Measurements from ENCODE around the gene PARD3.

The PARD3 gene

DNA sequence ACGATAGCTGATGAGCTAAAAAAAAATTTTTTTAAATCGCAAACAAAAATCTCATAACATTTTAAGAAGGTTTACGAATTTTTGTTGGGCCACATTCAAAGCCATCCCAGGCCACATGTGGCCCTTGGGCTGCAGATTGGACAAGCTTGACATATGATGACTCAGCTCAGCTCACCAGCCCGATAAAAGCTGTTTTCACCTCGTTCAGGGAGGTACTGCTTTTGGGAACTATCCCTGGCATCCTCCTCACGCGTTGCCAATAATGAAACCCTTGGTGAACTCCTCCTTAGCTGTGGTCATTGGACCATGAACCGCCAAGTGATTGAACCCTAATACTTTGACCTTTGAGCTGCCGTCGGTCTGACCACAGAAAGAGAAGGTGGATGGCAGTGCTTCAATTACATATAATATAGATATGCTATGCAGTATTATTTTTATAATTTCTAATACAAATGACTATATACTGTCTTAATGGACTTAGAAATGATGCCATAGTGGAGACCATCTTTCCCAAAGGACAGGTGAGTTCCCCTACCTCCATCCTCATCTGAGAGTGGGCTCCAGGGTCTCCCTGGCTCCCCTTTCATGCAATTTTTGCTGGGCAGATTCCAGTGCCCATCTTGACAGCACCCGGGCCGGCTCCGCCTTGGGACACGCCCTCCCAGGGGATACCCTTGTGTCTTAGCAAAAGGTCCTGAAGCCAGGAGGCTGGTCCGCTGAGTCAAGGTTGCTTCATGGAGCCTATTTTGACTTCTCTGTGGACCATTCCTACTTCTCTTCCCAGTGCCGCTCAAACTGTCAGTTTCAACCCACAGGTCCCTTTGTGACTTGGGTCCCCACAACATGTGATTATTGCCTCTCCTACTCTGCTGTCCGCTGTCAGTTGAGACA is 707.2 kb downstream of the PARD3 start:
- DNase-seq (ENCODE audit: low read depth, low spot score), result no peak

DNA sequence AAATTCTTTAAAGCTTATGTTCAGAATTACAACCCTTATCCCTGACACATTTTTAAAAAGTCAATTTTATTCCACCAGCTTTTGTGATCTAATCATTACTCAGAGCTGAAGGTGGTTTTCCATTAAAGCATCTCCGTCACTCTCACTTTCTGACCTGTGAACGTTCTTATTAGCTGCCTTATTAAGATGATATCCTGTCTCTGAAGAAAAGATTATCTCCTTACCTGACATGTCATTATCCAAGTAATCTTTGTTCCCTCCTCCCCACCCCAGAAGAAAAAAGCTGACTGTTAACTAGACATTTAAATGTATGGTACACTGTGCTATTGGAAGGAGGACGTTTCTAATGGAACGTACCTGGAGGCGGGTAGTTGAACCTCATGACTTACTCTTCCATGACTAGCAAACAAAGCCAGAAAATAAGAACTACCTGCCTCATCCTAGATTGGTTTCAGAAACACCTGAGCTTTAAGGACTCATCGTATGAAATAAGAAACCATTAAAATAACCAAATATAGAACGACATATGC is 708.7 kb downstream of the PARD3 start:
- DNase-seq (ENCODE audit: low read depth, low spot score), result no peak

DNA sequence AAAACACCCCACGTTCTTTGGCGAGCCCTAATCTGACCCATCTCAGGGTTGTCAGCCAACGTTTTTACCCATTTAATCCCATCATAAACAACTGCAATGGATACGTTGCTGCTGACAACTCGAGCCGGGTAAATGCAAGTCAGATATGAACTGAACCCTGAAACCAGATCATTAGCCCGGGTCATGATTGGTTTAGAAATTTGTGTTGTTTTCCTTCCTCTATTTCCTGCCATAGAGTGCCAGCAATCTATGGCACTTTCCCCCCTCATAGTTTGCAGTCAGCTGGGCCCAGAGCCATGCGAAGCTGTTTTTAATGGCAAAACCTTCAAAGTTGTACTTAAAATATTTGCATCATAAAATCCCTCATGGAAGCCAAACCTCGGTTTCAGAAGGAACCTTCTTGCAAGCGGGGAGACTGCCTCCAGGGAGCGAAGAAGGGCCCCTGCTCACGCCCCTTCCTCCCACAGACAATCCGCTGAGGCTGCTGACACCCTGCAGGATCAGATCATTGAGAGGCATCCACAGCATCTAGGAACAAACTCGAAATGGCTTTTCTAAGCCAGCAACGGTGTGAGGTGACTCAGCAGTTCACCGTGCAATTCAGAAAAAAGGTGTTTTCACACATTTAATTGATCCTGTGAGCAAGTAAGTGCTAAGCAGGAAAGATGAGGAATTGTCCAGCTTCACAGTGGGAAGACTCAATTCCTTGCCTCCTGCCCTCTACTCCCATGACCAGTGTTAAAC is 710.1 kb downstream of the PARD3 start:
- DNase-seq (ENCODE audit: low read depth, low spot score), result no peak

DNA sequence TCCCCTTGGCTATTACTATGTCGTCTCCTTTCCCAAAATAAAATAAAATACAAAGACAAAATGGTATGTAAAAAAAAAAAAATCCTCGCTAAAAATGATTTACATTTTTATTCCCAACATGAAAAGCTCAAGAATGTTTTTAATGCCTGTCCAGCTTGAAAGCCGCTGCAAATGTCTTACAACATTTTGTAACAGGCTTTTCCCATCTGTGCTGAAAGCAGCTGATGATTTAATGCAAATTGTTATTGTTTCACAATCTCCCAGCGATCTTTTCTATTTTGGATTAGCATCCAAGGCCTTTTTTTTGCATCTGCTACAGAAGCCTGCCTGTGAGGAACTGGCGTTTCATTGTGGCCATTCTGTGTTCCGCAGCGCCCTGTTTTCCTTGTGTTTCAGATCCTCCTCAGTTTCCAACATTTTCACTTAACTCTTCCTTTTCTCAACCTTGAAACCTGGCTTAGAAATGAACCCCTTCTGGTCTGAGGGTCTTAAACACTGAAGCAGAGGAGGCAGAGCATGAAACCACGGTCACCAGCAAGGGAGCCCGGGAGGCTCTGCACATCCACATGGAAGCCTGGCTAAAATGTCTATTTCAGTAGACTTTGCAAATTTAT is 712.1 kb downstream of the PARD3 start:
- no peak for DNase-seq (ENCODE audit: low read depth, low spot score)

DNA sequence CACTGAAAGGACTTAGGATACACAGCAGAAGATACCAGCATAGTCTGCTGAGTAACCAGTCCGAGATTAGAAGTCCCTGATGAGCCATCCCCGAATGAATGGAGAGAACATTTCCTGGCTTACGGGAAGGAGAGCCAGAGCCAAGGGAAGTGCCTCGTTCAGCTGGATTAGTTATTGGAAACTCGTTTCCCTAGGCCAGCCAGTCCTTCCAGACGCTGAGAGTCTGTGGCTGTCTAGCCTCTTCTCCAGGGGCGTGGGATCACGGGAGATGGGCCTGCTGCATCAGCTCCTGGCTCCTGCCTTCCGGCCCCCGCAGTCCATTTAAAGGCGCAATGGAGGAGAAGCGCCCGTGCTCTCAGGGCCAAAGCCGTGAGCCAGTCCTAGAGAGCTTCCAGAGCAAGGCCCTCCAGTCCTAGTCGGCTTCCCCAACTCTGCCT is 712.8 kb downstream of the PARD3 start:
- DNase-seq (ENCODE audit: low read depth, low spot score), result no peak

DNA sequence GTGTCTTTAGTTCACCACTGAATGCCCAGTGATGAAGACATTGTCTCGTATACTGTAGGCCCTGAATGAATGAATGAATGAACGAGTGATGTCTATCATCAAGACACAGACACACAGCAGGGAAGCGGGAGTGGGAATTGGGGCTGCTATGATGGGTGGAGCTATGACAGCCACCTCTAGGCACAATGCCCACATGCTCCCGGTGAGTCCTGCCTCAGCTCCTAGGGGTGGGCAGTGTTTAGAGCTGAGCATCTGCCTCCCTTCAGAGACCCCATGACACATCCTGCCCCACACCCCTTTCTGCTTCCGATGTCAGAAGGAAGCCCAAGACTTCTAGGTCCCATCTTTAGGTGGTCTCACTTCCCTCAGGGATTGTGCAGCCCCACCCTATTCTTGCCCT is 714.1 kb downstream of the PARD3 start:
- DNase-seq (ENCODE audit: low read depth, low spot score), result no peak

DNA sequence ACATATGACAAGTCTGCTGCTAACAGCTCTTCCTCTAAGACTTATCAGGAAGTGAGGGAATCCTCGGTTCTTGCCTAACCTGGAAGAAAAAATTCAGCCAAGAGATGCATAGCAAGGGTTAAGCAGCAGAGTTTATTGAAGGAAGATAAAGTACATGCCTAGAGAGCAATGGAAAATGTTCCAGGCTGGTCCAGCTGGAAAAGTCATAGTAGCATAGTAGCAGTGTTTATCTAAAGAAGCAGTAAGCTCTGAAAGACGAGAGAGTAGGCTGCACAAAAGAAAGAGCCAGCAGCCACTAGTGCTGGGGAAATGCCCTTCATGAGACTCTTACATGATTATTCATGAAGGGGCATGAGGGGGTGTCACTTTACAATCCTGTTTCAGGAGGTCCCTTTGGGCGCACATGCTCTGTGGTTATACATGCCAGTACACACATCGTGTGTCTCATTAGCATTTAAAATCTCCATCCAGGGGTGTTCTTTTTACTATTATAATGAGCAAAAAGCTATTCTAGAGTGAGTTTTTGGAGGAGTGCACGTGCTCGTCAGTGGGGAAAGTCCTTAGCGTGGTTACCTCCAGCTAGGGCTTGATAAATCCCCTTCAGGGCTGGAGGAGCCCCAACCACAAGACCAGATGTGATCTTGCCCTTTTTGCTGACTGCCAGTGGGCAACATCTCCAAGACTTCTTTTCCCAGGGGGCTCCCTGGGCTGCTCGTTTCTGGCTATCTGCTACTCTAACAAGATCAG is 716.1 kb downstream of the PARD3 start:
- no peak for DNase-seq (ENCODE audit: low read depth, low spot score)

DNA sequence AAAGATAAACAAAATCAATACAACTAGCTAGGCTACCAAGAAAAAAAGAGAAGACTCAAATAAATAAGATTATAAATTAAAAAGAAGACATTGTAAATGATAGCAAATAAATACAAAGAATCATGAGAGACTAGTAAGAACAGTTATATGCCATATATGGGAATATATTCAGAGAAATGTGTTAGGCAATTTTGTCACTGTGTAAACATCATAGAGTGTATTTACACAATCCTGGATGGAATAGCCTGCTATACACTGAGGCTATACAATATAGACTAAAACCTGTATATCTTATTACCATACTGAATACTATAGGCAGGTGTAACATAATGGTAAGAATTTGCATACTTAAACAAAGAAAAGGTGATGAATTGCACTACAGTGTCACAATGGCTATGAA is 717.4 kb downstream of the PARD3 start:
- no peak for DNase-seq (ENCODE audit: low read depth, low spot score)

DNA sequence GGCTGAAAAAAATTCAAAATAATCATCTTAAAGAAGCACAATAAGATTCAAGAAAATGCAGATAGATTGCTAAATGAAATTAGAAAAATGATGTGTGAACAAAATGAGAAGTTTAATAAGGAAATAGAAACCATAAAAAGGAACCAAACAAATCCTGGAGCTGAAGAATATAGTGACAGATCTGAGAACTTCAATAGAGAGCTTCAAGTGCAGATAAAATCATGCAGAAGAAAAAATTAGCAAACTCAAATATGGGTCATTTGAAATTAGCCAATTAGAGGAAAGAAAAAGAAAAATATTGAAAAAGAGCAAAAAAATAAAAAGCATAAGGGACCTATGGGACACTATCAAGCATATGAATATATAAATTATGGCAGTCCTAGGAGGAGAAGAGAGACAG is 720.1 kb downstream of the PARD3 start:
- DNase-seq (ENCODE audit: low read depth, low spot score), result no peak

DNA sequence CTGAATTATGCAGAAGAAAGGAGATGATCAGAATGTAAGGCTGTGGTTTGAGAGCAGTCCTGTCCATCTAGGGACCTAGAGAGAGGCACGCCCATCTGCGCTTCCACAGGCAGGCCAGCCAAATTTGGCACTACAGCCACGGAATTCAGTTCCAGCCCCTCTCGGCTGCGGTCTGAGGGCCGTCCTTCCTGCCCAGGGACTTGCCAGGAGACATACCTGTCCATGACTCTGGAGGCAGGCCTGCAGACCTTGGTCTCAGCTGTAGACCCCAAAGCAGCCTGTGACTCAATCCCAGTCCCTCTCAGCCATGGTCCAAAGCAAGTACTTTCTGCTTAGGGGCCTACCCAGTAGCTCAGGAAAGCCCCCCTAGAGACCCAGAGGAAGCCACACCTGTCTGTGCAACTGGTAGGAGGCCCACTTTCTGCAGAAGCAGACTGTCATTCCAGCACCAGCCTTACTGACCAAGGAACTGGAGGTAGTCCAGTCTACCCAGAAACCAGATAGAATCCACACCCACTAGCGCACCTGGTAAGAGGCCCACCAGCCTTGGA is 720.9 kb downstream of the PARD3 start:
- DNase-seq (ENCODE audit: low read depth, low spot score), result no peak

DNA sequence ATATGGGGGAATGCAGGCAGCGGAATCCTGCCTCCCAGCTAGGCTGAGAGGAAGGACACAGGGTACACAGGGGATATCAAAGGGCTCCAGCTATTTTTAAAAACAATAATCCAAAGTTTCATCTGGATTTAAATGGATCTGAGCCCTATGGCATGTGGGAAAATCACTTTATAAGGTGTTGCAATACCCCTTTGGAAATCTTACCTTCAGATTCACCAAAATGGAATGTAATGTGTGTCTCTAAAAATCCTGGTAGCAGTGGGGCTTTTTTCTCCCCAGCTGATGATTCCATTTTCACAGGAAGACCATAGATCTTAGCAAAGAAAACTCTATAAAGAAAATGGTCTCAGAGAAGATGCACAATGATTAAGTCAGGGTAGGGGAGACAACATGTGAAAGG is 722.2 kb downstream of the PARD3 start:
- no peak for DNase-seq (ENCODE audit: low read depth, low spot score)

DNA sequence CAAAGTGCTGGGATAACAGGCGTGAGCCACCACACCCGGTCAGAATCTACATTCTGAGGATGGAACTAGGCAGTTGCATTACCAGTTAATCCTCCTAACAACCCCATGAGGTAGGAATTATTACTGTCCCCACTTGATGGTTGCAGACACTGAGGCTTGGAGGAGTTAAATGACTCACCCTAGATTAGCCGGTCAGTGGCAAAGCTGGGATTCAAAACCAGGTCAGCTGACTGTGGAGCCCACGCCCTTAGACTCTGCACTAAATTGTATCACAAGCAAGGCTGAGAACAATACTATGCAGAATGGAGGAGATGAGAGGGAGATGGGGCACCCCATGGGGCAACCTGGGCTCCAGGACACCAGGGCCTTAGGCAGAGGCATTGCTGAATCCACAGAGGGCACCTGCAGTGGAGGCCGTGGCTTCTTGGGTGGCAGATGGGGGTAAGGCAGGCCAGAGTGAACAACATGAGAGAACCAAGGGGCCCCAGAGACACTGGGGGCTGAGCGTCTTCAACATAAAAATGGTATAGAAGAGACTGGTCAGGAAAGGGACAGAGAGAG is 723.4 kb downstream of the PARD3 start:
- DNase-seq (ENCODE audit: low read depth, low spot score), result no peak

DNA sequence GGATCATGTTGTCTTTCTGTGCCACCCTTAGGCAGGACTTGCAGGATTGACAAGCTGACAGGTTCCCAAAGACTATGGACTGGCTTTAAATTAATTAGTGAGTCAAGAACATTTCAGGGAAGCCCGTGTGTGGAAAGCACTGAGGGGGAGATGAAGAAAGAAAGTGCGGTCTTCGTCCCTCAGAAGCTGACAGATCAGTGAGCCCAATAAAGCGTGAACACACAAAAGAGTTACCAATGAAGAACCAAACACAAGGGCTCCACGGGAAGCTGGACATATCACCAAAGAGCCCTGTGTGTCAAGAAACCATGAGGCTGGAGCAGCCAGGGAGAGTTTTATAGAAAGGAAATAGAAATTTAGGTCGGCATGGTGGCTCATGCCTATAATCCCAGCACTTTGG is 725.8 kb downstream of the PARD3 start:
- DNase-seq (ENCODE audit: low read depth, low spot score), result no peak

DNA sequence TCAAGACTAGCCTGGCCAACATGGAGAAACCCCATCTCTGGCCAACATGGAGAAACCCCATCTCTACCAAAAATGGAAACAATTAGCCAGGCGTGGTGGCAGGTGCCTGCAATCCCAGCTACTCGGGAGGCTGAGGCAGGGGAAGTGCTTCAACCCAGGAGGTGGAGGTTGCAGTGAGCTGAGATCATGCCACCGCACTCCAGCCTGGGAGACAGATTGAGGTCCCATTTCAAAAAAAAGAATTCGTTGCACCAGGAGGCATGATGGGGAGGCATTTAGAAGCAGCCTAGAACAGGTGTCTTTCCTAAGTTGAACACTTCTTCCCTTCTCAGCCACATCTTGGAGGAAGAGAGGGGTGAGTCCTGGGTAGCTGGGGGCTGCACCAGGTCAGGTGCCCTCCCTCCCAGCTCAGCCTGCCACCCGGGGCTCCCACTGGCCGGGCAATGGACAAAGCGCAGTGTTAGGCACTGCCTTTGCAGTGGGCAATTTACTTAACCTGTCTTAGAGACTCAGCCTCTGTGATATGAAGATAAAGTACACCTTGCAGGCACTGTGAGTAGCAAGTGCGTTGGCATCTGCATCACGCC is 726.8 kb downstream of the PARD3 start:
- no peak for DNase-seq (ENCODE audit: low read depth, low spot score)

DNA sequence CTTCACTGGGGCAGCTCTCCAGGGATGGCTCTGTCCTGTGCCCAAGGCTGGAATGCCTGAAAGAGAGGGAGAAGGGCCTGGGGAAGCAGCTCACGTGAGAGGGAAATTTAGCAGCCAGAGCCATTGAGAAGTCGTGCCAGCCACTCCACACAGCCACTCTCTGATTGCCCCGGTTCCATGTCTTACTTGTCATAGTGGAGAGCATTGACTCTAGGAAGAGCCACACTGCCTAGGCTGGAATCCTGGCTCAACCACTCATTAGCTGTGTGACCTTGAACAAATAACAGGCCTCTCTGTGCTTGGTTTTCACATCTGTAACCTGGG is 728.0 kb downstream of the PARD3 start:
- DNase-seq (ENCODE audit: low read depth, low spot score), result no peak

DNA sequence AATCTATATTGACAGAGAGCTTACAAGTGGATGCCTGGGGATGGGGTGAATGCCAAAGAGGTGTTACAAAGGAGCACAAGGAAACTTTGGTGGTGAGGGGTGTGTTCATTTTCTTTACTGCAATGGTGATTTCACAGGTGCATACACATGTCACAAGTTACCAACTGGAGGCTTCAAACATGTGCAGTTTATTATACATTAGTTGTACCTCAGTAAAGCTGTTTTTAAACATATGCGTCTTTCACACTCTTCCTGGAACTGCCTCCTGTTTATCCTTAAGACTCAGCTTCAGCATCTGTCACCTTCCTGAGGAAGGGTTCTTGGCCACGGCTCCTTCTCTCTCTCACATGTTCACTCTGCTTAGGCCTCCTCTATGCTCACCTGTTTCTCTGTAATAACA is 731.5 kb downstream of the PARD3 start:
- no peak for DNase-seq (ENCODE audit: low read depth, low spot score)

DNA sequence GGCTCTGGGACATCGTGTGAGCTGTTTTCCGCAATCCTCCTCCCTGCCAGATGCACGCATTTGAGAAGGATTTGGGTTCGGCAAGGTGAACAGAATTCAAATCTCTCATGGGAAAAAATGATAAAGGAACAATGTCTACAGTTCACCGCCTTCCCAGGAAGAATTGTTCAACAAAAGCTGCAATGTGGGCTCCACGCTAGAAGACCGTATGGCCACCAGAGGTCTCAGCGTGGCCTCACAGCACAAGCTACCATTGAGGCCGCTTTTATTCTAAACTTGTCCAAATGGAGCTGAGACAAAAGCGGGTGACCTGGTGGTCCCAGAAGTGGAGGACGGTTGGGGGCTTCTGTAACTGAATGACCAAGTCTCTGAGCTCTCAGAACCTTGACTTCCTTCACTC is 733.1 kb downstream of the PARD3 start:
- no peak for DNase-seq (ENCODE audit: low read depth, low spot score)

DNA sequence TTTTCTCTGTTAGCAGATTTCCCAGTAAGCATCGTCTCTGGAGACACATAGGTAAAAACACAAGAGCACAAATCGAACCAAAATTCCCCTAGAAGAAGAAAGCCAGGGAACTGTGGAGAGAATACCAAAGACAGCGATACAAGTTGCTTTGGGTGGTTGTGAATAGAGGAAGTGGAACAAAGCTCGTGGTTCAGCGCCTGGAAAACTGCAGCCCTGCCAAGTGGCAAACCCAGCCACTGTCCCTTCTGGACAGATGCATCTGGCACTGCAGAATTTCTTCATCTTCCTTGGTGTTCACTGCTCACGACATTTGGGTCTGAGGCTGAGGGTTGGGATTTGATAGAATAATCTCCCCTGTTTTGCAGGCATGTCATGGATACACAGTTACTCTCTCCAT is 733.8 kb downstream of the PARD3 start:
- DNase-seq (ENCODE audit: low read depth, low spot score), result no peak

DNA sequence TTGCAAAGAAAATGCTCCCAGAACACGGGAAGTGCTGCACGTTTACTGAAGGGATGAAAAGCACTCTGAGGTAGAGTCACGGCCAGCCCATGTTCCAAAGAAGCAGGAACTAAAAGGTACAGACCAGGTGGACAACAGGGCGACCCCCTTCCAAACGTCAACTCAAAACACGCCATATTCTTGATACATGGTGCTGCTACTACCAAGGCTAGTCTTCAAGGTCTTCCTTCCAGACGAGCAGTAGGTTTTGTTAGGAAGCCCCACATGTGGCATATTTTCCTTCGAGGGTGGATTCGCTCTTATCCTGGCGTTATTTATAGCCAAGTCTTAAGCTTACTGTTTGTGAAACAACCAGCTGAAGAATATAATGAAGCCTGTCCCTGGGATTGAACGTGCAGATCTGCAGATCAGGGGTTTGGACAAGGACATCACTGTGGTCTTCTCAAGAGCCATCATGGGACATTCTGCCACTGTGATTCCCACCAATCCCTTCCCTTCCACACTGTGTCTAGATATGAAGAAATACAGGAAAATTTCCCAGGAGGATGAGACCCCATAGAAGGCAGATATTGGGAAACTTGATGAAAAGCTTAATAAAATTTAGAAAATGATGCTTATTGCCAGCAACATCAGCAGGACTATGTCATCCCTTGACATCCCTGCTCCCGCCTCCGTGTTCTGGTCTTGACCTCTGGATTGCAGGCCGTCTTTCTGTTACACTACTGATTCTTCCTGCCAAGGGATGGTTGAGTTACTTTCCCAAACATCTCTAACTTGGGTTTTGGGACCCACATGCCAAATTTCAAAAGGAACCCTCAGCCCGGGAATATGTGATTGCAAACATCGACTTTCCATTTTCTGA is 734.4 kb downstream of the PARD3 start:
- no peak for DNase-seq (ENCODE audit: low read depth, low spot score)

All from activated naive CD8-positive, alpha-beta T cell treated with anti-CD3 and anti-CD28 coated beads, Interleukin-2, amount 50 U/mL, for 16 hours (primary cell).